Umbilical cord (tissue), 2 donors: Measurements from ENCODE around the gene SETX. TPM values are rescaled to one million over a fixed set of nuclear protein-coding genes. Genes with fewer than 3 reads are reported as not detected.

Experiments
- DNase-seq: peaks from one replicate; pipeline ENCODE4 v3.0.0-alpha.2; 2015; ENCODE audit warnings: low spot score
- total RNA-seq: library from RNA; depleted of rRNA; stranded (reverse); fragments of >200 nt; gene quantifications from one replicate; pipeline ENCODE4 v1.2.3, GENCODE V29; 2014; ENCODE audit warnings: low replicate concordance; ENCODE audit not compliant: insufficient read depth

The SETX gene
- total RNA-seq, 1 donor from 2014 or later = 43.1 TPM

DNA sequence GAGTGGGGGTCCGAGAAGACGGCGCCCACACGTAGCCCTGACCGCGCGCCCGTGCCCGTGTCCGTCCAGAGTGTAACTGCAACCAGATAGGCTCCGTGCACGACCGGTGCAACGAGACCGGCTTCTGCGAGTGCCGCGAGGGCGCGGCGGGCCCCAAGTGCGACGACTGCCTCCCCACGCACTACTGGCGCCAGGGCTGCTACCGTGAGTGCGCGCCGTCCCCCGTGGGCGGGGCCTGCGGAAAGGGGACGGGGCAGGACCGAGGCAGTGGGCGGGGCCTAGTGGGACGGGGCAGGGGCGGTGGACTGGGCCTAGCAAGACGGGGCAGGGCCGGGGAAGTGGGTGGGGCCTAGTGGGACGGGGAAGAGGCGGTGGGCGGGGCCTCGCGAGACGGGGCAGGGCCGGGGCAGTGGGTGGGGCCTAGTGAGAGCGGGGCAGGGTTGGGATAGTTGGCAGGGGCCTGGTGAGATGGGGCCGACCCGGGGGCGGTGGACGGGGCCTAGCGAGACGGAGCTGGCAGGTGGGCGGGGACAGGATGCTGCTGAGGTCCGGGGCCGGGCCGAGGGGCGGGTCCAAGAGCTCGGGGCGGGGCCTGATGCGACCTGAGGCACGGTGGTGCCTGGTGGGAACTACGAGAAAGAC lies 113.8 kb downstream of the SETX start:
- peak; percentile 92 for DNase-seq

DNA sequence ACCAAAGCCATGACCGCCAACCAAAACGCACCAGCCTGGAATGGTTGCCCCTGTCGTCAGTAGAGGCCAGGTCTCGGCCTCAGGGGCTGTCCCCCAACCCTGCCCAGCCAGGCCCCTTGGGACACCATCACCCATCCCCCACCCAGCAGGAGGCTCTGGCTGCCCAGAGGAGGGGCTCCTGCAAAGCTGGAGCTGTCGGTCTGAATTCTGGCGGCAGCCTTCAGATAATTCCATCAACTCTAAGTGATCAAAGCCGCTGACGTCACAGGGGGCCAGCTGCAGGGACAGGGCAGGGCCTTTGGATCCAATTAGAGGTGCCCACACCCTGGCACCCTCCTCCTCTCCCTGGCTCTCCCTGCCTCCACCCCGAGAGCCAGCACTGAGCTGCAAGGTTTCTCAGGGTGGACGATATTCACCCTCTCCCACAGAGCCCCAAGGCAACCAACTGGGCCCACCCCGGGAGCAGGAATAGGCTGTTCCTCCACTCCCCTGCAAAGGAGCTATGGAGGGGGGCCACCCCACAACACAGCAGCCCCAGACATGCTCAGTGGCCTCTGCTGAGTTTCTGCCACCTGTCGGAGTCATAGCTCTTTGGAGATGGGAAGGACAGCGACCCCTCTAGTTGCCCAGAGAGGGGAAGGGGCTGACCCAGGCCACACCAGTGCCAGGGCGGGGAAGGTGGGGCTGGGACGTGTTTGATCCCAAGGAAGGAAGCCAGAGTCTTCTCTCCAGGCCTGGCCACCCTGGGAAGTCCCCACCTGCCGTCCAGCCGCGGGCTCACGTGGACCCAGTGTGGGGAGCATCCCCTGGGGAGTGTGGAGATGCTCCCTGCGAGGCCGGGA lies 114.6 kb downstream of the SETX start:
- DNase-seq = no peak

DNA sequence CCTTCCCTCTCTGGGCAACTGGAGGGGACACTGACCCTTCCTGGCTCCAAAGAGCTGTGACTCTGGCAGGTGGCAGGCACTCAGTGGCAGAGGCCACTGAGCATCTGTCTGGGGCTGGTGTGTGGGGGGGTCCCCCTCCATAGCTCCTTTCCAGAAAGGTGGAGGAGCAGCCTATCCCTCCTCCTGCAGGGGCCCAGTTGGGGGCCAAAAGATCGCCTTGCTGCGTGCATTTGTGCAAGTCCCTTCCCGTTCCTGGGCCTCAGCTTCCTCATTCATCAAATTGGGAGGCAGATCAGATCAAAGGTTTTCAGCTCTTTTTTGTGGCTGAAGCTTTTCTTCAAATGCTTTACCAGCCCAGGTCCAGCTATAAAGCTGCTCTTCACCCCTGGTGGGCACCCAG lies 115.3 kb downstream of the SETX start:
- no peak for DNase-seq

DNA sequence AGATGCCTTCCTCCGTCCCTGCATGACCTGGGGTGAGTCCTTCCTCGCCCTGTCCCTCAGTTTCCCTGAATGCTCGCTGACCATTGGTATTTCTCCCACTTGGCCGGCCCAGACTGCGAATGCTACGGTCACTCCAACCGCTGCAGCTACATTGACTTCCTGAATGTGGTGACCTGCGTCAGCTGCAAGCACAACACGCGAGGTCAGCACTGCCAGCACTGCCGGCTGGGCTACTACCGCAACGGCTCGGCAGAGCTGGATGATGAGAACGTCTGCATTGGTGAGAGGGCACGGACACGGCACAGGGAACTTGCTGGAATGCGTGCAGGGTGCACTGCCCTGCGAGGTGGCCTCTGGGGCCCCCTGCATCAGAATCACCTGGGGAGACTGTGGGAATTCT lies 115.8 kb downstream of the SETX start:
- no peak for DNase-seq

DNA sequence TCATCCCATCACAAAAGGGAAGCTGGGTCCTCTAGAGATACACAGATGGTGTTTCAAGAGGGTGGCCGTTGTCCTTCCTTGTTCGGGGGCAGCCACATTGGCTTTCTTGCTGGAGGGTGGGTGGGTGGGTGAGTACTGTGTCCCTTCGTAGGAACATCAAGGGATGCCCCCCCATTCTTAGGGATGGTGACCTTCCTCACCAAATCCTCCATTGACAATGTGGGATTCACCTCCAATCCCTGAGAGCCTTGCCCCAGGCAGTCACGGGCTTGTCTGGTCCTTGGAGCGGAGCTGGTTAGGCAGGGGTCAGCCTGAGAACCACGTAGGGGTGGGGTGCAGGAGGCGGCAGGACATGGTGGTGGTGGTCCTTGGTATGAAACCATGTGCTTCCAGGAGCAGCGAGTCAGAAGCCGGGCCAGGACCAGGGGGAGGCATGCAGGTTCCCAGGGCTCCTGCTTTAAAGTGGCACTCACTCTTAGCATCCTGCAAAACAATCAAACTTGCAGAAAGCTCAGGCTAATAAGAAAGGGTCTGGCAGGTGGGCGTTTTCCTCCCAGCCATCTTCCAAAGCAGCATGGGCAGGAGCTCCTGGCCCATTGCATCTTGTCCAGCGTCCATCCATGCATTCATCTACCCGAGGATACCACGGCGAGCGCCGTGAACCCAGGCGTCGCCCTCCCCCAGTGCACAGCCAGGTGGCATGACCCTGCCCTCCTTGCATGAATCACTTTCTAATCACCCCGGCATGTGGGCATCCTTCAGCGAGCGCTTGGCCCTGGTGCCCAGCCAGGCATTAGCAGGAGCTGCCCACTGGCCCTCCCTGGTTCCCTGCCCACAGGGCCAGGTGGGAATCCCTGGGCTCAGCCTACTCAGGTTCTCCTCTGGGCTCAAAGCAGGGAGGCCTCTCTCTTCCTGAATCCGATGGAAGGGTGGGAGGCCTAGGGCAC lies 116.5 kb downstream of the SETX start:
- DNase-seq = no peak

DNA sequence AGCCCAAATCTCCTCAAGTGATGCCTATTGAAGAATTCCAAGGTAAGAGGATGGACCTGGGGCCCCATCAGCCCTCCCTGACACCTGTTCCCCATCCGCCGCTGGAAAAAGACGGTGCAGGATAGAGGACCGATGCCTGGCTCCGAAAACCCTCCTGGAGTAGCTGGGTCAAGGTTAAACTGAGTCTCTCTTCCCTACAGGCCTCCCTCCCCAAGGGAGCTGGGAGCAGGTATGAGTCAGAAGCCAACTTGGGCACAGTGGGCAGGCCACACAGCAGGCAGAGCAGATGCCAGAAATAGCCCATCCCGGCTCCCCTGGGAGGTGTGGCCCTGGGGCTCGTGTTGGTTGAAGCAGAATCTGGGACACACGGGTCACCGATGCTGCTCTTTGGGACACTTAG lies 117.3 kb downstream of the SETX start:
- no peak for DNase-seq

DNA sequence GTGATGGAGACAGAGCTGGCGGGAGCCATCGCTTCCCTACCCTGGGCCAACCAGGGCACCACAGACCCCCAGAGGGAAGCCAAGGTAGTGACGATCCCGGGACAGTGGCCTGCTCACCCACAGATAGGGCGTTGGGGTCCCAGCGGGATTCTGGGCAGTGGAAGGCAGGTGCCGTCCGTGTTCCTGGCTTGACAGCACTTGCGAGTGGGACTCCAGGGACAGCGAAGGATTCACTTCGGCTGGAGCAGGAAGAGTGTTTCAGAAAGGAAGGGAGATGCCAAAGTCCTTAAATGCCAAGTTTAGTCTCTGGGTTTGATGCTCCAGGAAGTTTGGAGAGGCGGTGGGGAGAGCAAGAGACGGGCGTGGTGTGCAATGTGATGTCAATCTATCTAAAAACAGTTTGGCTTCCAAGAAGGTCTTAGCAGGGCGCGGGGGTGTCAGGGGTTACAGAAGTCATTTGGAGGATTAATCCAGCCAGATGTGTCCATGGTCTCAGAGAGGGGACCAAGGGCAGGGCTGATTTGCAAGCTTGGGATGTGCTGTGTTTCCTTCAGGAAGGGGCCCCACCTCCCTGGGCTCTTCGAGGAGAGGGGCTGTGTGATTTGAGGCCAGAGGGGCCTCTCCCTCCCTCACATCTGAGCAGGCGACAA lies 118.0 kb downstream of the SETX start:
- DNase-seq = no peak

DNA sequence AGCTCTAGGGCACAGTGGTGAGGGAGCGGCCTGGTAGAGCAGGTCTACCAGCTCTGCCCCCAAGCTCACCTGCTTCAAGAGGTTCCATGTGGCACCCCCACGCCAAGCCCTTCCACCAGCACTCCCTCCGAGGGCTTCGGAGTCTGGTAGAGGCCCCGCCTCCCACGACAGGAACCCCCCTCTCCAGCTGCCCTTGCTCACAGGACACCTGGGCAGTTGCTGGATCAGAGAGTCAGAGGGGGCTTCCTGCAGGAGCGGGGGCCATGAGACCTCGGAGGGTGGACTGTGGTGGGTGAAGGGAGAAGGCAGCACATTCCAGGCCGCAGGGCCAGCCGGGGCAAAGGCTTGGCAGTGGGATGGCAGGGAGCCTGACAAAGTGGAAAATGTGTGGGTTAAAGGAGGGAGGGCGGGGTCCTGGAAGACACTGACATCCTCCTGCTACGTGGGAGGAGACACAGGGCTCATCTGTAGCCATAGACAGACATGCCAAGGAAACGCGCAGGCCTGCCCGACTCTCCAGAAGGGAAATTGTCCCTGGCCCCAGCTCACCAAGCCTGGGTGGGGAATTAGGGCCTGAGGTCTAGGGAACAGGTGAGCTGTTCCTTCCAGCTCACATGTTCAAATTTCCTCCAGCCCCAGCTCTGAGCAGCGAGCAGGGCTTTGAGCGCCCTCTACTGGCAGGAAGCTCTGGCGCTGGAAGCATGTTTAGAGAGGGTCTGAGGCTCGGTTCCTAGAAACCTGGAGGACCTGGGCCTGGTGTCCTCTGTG lies 118.7 kb downstream of the SETX start:
- peak; percentile 68 for DNase-seq

DNA sequence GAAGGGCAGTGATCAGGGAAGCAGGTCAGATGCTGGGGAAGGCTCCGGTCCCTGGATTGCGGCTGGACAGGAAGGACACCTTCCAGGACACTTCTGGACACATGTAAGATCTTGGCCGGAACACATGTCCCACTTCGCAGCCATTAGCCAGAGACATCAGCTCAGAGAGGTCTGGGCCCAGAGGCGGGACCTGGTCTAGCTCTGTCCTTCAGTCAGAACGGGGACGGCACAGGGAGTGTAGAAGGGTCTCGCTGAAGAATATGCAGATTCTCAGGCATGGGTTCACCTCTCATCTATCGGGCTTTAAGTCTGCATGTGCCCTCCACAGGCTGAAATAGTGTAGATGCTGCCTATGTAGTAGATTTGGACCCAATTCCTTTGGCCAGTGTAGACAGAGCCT lies 119.7 kb downstream of the SETX start:
- DNase-seq = no peak

DNA sequence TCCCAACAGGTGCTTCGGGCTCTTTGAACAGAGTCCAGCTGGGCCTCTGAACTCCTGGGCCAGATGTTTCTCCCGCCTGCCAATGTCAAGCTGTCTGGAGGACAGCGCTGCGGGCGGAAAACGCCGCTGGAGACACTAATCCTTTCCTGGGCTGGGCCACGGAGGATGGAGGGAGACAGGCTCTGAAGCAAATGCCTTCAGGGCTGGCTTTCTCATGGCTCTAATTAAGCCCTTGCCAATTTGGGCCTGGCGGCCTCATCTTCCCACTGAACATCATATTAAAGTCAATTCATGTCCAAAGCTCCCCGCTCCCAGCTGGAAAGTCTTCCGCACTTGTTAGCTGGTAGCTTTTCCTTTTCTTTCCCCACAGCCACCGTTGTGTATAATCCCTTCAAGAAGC lies 120.3 kb downstream of the SETX start:
- no peak for DNase-seq

DNA sequence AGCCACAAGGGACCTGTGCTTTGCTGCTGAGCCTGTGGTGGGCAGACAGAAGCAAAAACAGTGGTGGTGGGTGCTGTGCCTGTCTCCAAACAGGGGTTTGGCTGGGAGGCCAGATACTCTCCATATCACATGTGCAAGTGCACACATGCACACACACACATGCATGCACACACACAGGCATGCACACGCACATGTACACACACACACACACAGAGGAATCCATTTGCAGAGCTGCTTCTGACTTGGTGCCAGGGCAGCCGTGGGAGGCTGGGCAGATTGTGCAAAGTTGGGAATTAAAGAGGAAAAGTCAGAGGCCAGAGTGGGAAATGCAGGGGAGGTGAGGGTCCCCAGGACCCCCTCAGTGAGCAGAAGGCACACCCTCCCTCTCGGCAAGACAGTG lies 121.6 kb downstream of the SETX start:
- DNase-seq = no peak

DNA sequence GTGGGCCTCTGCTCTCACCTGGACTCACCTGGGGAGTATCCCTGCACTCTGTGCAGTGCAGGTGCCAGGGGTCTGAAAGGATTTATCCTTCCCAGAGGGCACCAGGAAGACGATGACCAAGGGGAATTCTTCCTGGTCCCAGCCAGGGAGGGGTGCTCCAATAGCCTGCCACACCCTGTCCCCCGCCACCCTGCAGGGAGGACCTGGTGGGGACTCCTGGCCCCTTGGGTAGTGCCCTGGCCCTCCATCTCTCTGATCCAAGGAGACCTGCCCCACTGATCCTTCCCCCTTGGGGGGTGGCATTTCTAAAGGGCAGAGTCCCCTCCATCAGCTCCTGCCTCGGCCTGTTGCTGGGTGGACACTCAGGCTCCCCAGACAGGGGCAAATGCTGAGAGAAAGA lies 122.3 kb downstream of the SETX start:
- no peak for DNase-seq

DNA sequence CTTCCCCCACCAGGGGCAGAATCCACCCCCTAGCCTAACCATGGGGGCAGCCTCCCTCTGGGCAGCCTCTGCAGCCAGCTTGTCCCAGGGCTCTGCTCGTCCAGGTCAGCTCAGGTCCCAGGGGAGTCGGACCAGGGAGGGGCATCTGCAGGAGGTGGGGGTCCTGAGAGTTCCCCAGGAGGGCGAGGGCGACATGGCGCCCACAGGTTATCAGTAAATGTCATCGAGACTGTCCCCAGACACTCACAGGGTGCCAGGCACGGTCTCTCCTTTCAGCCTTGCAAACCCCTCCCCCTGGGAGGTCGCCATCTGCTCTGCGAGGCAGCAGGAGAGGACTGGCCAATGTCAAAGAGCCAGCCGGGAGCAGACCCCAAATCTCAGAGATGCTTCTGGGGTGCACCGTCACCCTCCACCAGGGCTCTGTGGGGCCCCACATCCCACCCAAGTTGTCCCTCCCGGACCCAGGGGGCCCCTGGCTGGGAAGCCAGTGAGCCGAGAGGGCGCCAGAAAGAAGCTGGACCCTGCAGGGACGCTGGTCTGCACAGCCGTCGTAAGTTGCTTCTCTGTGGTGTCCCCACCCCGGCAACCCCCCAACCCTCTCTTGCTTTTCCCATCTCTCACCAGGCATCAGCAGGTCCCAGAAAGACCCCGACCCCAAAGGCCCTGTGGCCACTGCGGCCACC lies 123.6 kb downstream of the SETX start:
- no peak for DNase-seq

DNA sequence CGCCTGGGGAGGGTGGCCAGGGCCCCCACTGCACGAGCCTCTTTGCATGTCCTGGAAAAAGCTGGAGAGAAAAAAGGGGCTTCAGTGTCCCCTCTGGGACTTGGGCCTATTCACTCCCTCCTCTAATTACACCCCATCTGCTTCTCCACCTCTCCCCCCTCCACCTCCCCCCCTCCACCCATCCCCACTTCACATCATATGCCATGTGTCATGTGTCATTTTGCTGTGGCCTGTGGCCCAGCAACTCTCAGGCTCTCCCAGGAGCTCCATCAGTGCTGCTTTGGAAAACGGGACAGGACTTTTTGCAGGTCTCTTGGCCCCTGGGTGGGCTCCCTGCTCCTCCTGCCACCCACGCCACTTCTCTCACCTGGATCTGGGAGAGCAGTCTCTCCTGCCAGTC lies 124.2 kb downstream of the SETX start:
- no peak for DNase-seq

DNA sequence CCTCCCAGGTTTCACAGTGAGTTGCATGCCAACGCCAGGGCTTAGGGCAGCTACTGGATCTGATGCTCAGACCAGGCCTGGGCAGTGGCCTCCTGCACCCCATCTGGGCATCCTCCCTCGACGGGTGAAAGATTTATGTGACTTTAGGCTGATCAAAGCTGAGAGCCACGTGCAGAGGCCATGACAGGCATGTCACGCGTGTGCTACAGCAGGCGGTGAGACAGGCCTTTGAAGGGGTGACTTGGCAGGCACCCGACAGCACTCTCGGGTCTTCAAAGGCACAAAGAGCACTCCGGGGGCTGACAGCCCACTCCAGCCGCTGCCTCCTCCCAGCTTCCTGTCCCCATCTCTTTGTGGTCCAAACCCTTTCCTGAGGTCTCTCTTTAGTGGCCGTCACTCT lies 126.7 kb downstream of the SETX start:
- DNase-seq = no peak

DNA sequence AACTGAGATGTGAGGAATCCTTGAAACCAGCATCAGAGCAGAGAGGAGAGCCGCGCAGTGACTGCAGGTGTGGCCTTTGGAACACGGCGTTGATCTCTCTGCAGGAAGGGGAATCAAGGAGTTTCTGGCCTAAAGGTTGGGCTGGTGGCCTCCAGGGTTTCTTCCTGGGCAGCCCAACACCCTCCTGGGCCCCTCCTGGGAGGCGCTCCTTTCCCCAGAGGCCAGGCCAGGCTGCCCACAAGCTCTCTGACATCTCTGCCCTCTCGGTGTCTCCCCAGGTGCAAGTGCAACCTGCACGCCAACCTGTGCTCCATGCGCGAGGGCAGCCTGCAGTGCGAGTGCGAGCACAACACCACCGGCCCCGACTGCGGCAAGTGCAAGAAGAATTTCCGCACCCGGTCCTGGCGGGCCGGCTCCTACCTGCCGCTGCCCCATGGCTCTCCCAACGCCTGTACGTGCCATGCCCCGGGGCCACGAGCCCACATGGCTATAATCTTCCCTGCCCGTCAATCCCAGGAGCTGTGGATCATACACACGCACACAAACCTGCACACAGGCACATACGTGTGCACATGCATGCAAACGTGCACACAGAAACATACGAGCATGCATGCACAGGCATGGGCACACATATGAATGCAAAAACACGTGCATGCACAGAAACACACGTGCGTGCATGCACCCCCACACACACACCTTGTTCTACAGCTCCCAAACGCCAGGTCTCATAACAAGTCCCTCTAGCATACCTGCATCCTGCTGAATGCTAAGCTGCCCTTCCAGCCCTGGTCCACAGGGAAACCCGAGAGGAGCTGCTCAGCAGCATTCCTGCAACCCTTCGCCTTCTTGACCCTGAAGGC lies 128.0 kb downstream of the SETX start:
- no peak for DNase-seq

DNA sequence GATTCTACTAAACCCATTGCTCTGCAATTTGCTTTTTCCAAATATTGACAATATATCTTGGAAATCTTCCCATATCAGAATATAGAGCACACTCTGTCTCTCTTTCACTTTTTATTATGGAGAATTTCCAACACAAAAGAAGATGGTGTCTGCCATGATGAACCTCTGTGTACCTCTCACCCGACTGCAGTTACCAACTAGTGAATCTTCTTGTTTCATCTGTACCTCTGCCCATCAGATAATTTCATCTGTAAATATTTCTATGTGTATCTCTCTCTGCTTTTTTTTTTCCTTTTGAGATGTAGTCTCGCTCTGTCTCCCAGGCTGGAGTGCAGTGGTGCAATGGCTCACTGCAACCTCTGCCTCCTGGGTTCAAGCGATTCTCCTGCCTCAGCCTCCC lies 130.1 kb downstream of the SETX start:
- DNase-seq = no peak

DNA sequence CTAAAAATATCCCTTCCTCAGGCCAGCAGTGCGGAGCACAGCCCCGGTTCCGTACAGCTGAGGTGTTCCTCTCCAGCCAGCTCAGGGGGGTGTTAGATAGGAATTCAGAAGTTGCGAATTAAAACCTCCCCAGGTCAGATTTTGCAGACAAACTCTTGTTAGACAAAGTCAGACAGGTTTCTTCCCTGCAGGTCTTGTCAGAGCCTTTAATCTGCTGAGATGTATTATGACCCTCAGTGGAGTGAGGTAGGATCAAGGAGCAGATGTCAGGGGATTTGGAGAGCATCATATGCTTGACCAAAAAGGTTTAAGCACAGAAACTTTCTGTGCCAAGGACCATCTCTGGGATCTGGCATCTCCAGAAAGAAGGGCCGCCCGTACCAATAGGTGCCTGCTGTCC lies 132.8 kb downstream of the SETX start:
- no peak for DNase-seq

DNA sequence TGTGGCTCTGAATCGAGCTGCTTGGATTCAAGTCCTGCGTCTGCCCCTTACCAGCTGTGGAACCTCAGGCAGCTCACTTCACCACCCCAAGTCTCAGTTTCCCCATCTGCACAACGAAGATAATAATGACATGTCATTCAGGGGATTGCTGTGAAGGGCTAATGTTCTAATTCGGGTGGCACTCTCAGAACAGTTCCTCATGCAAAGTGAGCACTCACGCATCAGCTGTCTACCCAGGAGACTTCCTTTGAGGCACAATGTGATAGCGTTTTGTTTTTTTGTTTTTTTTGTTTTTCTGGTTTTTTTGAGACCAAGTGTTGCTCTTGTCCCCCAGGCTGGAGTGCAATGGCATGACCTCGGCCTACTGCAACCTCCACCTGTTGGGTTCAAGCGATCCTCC lies 136.6 kb downstream of the SETX start:
- no peak for DNase-seq
